PC-3 (cell line): ENCODE data around the gene OR2AE1.

ENCODE experiments used
- CTCF ChIP-seq: fragments of 300-600 bp; sonication (generic); conservative IDR thresholded peaks from 2 replicates; pipeline ENCODE4 v1.5.1; 2017; ENCODE audit warnings: antibody characterized with exemption, low read depth, mild to moderate bottlenecking, low read length
- EZH2 ChIP-seq: fragments of 300-600 bp; sonication (generic); IDR thresholded peaks from one replicate; pipeline ENCODE4 v1.6.1; 2017; ENCODE audit warnings: antibody characterized with exemption, mild to moderate bottlenecking, low read length; ENCODE audit not compliant: unreplicated experiment
- EZH2phosphoT487 ChIP-seq: fragments of 300-600 bp; sonication (generic); IDR thresholded peaks from 2 replicates; pipeline ENCODE4 v1.6.1; 2018; ENCODE audit warnings: mild to moderate bottlenecking, antibody characterized with exemption, low read length, borderline replicate concordance

GRCh38 chr7:99833289-99833877 is 43.5 kb downstream of the OR2AE1 start:
- TF ChIP-seq CTCF (no peak), EZH2 (no peak), EZH2phosphoT487 (no peak)
